GM19238 (cell line): Measurements from ENCODE around the gene TRIM27.
"Not testable (repeated sequence)": the region's sequence is repeated elsewhere in the genome, so short reads cannot be mapped to it uniquely, and the experiment has no call there.

Source experiments
- DNase-seq: peaks from one replicate; pipeline ENCODE4 v3.0.0; 2011; ENCODE audit warnings: low spot score; ENCODE audit not compliant: insufficient read length

Gene TRIM27, protein sequence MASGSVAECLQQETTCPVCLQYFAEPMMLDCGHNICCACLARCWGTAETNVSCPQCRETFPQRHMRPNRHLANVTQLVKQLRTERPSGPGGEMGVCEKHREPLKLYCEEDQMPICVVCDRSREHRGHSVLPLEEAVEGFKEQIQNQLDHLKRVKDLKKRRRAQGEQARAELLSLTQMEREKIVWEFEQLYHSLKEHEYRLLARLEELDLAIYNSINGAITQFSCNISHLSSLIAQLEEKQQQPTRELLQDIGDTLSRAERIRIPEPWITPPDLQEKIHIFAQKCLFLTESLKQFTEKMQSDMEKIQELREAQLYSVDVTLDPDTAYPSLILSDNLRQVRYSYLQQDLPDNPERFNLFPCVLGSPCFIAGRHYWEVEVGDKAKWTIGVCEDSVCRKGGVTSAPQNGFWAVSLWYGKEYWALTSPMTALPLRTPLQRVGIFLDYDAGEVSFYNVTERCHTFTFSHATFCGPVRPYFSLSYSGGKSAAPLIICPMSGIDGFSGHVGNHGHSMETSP

DNA sequence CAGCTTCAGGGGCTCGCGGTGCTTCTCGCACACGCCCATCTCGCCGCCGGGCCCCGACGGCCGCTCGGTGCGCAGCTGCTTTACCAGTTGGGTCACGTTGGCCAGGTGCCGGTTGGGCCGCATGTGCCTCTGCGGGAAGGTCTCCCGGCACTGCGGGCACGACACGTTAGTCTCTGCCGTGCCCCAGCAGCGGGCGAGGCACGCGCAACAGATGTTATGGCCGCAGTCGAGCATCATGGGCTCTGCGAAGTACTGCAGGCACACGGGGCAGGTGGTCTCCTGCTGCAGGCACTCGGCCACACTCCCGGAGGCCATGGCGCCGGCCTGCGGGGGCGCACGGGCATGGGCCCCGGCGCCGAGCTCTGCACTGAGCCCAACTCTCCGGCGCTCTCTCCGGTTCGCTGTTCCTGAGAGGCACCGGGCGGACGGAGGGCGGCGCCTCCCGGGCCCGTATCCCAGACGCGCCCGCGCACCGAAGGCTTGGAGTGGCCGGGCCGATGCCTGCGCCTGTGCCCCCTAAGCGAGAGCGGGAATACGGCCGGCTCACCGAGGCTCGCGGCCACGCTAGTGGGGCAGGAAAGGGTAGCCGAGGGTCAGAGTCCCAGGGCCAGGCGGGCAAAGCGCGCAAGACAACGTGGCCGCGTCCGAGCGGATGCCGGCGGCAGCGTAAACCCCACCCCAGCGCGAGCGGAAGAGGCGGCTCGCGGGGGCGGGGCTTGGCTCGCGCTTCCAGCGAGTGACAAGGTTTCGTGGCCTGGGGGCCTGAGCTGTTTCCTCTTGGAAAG is at the start of gene TRIM27:
TRIM27 (minus strand) TSS at position 668 of the 785 bp plus-strand sequence; CDS start at position 315, 353 bp downstream.
- DNase-seq, result peak; percentile 79

GRCh38 chr6:28970056-28970455 is 46.3 kb upstream of the TRIM27 start:
- not testable (repeated sequence) for DNase-seq

DNA sequence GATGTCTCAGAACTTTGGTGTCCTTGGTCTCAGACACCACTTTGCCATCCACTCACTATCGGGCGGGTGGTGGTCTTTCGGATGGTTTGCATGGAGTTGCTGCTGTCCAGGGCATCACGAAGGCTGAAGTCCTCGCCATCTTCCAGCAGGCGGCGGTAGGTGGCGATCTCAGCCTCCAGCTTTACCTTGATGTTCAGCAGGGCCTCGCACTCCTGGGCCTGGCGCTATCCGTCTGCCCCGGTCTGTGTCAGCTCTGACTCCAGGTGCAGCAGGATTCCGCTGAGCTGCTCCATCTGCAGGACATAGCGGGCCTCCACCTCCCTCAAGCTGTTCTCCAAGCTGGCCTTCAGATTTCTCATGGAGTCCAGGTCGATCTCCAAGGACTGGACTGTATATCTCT is 45.3 kb upstream of the TRIM27 start:
- DNase-seq, result no peak

DNA sequence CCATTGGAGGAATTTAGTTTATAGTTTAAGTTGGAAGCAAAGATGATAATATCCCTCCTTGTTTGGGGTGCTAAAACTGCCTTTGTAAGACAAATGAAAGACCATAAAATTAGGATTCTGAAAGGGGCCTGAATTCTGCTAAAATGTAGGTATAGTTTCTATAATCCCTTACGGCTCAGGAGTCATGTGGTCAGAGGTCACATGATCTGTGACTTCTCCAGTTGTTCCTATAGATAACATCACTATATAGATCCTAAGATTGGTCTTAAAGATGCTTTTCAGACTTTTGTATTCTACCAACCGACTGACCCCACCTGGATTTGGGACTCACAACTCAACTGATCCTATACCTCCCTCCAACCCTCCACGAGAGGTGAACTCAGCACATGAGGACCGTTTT is 44.7 kb upstream of the TRIM27 start:
- no peak for DNase-seq

DNA sequence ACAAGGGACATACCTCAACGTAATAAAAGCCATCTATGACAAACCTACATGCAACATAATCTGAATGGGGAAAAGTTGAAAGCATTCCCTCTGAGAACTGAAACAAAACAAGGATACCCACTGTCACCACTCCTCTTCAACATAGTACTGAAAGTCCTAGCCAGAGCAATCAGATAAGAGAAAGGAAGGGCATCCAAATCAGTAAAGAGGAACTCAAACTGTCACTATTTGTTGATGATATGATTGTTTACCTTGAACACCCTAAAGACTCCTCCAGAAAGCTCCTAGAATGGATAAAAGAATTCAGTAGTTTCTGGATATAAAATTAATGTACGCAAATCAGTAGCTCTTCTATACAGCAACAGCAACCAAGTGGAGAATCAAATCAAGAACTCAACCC is 41.9 kb upstream of the TRIM27 start:
- no peak for DNase-seq

- DNase-seq, result no peak
Observed at GRCh38 chr6:28960846-28961500, 37.2 kb upstream of the TRIM27 start.

- DNase-seq, result not testable (repeated sequence)
Observed at GRCh38 chr6:28958561-28959243, 34.9 kb upstream of the TRIM27 start.

DNA sequence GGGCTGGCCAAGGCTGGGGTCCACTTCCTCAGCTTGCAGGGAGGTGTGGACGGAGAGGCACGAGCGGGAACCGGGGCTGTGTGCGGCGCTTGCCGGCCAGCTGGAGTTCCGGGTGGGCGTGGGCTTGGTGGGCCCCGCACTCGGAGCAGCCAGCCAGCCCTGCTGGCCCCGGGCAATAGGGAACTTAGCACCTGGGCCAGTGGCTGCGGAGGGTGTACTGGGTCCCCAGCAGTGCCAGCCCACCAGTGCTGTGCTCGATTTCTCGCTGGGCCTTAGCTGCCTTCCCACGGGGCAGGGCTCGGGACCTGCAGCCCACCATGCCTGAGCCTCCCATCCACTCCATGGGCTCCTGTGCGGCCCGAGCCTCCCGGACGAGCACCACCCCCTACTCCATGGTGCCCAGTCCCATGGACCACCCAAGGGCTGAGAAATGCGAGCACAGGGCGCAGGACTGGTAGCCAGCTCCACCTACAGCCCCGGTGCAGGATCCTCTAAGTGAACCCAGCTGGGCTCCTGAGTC is 34.1 kb upstream of the TRIM27 start:
- DNase-seq, result not testable (repeated sequence)

- DNase-seq, result no peak
Observed at GRCh38 chr6:28956331-28956730, 32.5 kb upstream of the TRIM27 start.

GRCh38 chr6:28953585-28954258 is 29.9 kb upstream of the TRIM27 start:
- DNase-seq, result no peak

- peak; percentile 50 for DNase-seq
Observed at GRCh38 chr6:28953039-28953584, 29.3 kb upstream of the TRIM27 start.

DNA sequence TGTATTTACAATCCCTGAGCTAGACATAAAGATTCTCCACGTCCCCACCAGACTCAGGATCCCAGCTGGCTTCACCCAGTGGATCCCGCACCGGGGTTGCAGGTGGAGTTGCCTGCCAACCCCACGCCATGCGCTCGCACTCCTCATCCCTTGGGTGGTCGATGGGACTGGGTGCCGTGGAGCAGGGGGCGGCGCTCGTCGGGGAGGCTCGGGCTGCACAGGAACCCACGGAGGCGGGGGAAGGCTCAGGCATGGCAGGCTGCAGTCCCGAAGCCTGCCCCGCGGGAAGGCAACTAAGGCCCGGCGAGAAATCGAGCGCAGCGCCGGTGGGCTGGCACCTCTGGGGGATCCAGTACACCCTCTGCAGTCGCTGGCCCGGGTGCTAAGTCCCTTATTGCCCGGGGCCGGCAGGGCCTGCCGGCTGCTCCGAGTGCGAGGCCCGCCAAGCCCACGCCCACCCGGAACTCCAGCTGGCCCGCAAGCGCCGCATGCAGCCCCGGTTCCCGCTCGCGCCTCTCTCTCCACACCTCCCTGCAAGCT is 25.9 kb upstream of the TRIM27 start:
- not testable (repeated sequence) for DNase-seq

GRCh38 chr6:28948782-28949486 is 25.1 kb upstream of the TRIM27 start:
- DNase-seq, result no peak

DNA sequence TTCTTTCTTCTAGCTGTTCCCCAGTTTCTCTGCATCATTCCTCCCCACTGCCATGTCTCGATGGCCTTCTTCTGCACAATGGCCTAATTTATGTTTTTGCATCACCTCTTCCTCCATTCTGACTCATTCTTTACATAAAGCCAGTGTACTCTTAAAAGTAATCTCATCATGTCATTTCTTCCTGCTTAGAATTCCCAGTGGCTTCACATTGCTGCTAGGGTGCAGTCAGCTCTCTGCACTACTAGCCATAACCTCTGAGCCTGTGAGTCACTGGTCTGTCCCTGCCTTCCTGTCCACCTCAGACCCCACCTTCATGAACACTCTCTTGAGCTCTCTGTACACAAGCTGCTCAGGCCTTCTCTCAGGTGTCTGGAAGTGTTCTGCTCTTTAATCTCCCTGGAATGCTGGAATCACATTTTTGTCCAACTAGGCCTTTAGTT is 24.1 kb upstream of the TRIM27 start:
- DNase-seq, result no peak

- no peak for DNase-seq
Observed at GRCh38 chr6:28947067-28947765, 23.4 kb upstream of the TRIM27 start.

DNA sequence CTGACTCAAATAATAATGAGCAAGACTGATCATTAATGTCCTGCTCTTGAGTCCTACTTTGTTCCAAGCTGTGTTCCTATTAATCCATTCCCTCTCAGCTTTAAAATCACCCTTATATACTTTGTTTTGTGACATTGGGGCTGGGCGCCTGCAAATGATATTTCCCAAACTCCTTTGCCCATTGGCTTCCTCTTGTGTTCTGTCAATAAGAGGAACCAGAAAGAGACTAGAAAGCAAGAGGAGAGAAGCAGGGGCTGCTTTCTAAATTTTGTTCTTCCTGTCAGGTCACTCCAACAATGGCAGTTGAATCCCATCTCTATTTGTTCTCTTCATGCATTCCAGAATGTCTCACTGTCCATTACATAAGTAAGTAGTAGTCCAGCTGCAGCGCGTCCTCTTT is 21.6 kb upstream of the TRIM27 start:
- no peak for DNase-seq

DNA sequence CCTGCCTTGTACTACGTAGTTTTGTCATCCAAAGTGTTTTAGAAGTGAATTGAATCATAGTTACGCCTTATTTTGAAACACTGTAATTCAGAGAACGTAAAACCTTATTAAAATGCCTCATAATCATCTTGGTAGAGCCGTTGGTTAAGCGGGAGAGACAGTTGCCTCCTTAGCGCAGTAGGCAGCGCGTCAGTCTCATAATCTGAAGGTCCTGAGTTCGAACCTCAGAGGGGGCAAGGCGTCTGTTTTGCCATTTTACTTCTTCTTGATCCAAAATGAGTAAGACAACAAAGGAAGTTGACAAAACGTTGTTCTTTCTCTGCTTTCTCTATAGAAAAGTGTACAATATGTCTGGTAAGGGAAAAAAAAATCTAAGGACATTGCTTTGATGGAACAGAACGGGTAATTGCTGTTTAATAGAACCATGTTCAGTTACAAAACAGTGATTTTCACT is 20.7 kb upstream of the TRIM27 start:
- no peak for DNase-seq
